Common myeloid progenitor, CD34-positive (primary cell): ENCODE measurements around the gene GSC.

Source experiments
- CTCF ChIA-PET: fragments of 350-600 bp; sonication (Branson Sonifier 250); formaldehyde crosslinking; loops from one replicate; lab custom pipeline; 2021; ENCODE audit warnings: antibody characterized with exemption; lab: Charles Lee
- POLR2A ChIA-PET: fragments of 350-600 bp; sonication (Branson Sonifier 250); formaldehyde crosslinking; loops from one replicate; lab custom pipeline; 2021; ENCODE audit warnings: antibody characterized with exemption; lab: Charles Lee
- DNase-seq, 3 donors: peaks; one replicate each; pipeline versions ENCODE4 v3.0.0 to v3.0.0-alpha.2; 2013
- H3K27ac ChIP-seq, 2 experiments: 1 replicate in 1 of 2; 2 replicates in 1 of 2; pipeline ENCODE4 v1.7.0; 2013; ENCODE audit warnings: inconsistent platforms in 2 of 2, low read length in 2 of 2, mild to moderate bottlenecking in 2 of 2, low read depth in 1 of 2, moderate library complexity in 1 of 2; ENCODE audit not compliant: severe bottlenecking in 2 of 2, insufficient read depth in 1 of 2, poor library complexity in 1 of 2
- H3K27me3 ChIP-seq, 5 experiments: replicated peaks in 2 of 5; 1 replicate in 3 of 5; 2 replicates in 2 of 5; pipeline versions ENCODE4 v1.6.1 to v1.7.0; 2013; ENCODE audit warnings: low read length in 4 of 5, mild to moderate bottlenecking in 2 of 5, moderate library complexity in 2 of 5, inconsistent platforms in 1 of 5; ENCODE audit not compliant: insufficient read depth in 5 of 5, control insufficient read depth in 4 of 5
- H3K36me3 ChIP-seq, 4 experiments: 1 replicate in 2 of 4; 2 replicates in 2 of 4; pipeline versions ENCODE4 v1.6.1 to v1.7.0; 2013; ENCODE audit warnings: low read length in 3 of 4, control low read depth in 1 of 4, mild to moderate bottlenecking in 1 of 4; ENCODE audit not compliant: control insufficient read depth in 4 of 4, insufficient read depth in 4 of 4
- H3K4me1 ChIP-seq, 4 experiments: 1 replicate in 3 of 4; 2 replicates in 1 of 4; pipeline versions ENCODE4 v1.6.1 to v1.7.1; 2013; ENCODE audit warnings: low read length in 3 of 4, mild to moderate bottlenecking in 3 of 4, control low read depth in 1 of 4, inconsistent platforms in 1 of 4, moderate library complexity in 1 of 4; ENCODE audit not compliant: control insufficient read depth in 4 of 4, insufficient read depth in 4 of 4; ENCODE audit errors: control extremely low read depth in 1 of 4
- H3K4me3 ChIP-seq, 7 experiments: 1 replicate in 4 of 7; 2 replicates in 3 of 7; pipeline versions ENCODE4 v1.5.1 to v1.7.0; 2013; ENCODE audit warnings: mild to moderate bottlenecking in 7 of 7, low read length in 6 of 7, moderate library complexity in 6 of 7, inconsistent platforms in 2 of 7, low read depth in 2 of 7, control low read depth in 1 of 7; ENCODE audit not compliant: insufficient read depth in 4 of 7, control insufficient read depth in 1 of 7; ENCODE audit errors: extremely low read depth in 1 of 7
- H3K9me3 ChIP-seq, 5 experiments: 1 replicate in 4 of 5; 2 replicates in 1 of 5; pipeline versions ENCODE4 v1.6.1 to v1.7.1; 2013; ENCODE audit warnings: low read length in 4 of 5, mild to moderate bottlenecking in 2 of 5, inconsistent platforms in 1 of 5, low read depth in 1 of 5, moderate library complexity in 1 of 5; ENCODE audit not compliant: control insufficient read depth in 4 of 5, insufficient read depth in 2 of 5; ENCODE audit errors: control extremely low read depth in 1 of 5
- WGBS: methylation state at CpG from one replicate; pipeline ENCODE4 v1.1.5; 2013; ENCODE audit not compliant: insufficient coverage; 5-methylcytosine and 5-hydroxymethylcytosine counted together

Gene GSC

DNA sequence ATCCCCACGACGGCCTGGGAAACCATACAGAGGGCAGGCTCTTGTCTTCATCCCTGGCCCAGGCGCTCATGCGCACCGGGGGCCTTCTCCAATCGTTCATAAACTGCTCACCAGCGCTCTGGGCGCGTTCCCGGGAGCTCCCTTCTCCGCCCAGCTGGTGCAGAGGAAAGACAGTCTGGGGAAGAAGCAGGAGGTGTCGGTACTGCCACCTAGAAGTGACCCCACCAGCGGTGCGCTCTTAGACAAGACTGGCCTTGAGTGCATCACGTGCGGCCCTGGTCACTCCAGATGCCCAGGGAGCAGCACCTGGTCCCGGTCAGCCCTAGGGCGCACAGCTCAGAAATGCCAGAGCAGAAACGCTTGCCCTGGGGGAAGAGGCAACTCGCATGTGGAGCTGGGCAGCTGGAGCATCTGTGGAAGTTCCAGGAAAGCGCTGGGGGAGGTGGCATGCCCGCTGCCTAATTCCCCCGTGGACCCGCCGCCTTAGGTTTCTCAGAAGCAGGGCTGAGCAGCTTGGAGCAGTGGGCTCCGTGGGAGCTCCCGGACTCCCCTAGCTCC lies 2.5 kb downstream of the GSC start:
- Histone ChIP-seq H3K27me3 (peaks cover 20 to 100% (median 48%) of the 10 kb centered on the region in 5 experiments), H3K27ac (no peak overlapping the region), H3K36me3 (no peaks in the 10 kb centered on the region), H3K4me3 (no peak overlapping the region), H3K9me3 (peaks cover 0 to 2% (median 0%) of the 10 kb centered on the region in 5 experiments), H3K4me1 (peaks cover 0 to 26% (median 17%) of the 10 kb centered on the region in 4 experiments)
- POLR2A ChIA-PET: no interaction called here
- DNase-seq: no peak
- 8% methylated on average over 21 of the region's 27 CpGs for WGBS
- CTCF ChIA-PET: interaction anchor here (1.5 kb wide), 1 partner anchor 77 kb away, joined by 5 read pairs; no protein-coding TSS in a partner anchor

DNA sequence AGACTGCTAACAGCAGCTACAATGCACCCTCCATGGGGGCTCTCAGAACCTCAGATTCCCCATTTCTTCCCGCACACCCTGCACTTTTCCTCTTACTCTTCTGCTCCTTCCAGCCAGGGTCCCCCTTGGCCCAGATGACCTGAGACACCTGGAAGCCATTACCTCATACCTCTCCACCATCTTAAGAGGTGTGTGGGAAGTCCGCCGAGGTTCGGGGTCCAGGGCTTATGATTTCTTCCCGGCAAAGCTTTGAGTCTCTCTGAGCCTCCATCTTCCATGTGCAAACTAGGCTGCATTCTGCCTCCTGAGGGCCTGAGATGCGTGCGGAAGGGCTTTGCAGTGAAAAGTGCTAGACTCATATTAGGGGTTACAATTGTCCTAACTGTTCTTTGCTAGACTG lies 5.3 kb downstream of the GSC start:
- Histone ChIP-seq H3K4me1 (peaks cover 0 to 15% (median 14%) of the 10 kb centered on the region in 4 experiments), H3K9me3 (no peaks in the 10 kb centered on the region), H3K27ac (no peak overlapping the region), H3K36me3 (no peaks in the 10 kb centered on the region), H3K4me3 (no peak overlapping the region), H3K27me3 (peaks cover 20 to 99% (median 31%) of the 10 kb centered on the region in 5 experiments)
- ChIA-PET CTCF (interaction anchor here (1.3 kb wide), 1 partner anchor 12 kb away, joined by 5 read pairs; no protein-coding TSS in a partner anchor), POLR2A (no interaction called here)
- no peak for DNase-seq
- 40% methylated on average over 7 of the region's 7 CpGs for WGBS

DNA sequence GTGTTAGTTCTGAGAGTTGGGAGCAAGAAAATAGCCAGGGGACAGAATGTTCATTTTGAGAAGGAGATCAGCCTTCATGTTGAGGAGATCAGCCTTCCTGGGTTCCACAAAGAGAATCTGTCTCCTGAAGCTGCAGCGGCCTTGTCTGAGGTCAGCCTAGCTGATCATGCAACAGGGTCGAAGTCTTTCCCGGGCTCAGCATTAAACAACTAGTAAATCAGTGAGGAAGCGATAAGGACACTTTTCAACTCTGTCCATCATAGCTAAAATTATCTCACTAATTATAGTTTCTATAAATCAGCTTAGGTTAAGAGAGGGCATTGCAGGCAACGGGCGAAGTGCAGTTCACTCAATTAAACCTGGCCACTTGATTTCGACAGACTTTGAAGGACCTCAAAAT lies 7.5 kb downstream of the GSC start:
- ChIA-PET POLR2A (no interaction called here), CTCF (interaction anchor here (0.9 to 1.7 kb wide), 3 partner anchors 10 to 14 kb away, joined by 3 to 8 read pairs (median 3); no protein-coding TSS in a partner anchor)
- Histone ChIP-seq H3K27me3 (peaks cover 20 to 89% (median 31%) of the 10 kb centered on the region in 5 experiments), H3K4me1 (no peaks in the 10 kb centered on the region), H3K4me3 (no peak overlapping the region), H3K9me3 (no peaks in the 10 kb centered on the region), H3K27ac (no peak overlapping the region), H3K36me3 (no peaks in the 10 kb centered on the region)
- 73% methylated on average over 5 of the region's 7 CpGs for WGBS
- DNase-seq: no peak

DNA sequence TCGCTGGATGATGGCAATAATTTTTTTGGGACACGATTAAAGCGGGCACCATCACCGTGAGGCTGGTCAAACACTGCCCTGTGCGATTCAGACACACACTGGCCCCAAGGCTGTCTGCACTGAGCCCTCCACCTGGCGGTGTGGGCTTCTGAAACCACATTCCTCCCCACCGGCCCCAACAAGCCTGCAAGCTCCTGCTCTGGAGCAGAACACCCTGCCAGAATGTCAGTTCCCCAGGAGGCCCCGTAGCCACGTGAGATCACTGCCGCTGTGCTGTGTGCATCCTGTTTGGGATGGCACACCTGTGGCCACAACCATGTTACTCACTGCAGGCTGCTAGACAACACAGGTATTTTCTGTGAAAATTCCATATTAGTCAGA lies 7.9 kb downstream of the GSC start:
- Histone ChIP-seq H3K27me3 (peaks cover 18 to 87% (median 30%) of the 10 kb centered on the region in 5 experiments), H3K4me1 (no peaks in the 10 kb centered on the region), H3K27ac (no peak overlapping the region), H3K9me3 (no peaks in the 10 kb centered on the region), H3K4me3 (no peak overlapping the region), H3K36me3 (no peaks in the 10 kb centered on the region)
- DNase-seq: no peak
- ChIA-PET CTCF (interaction anchor here (1.1 to 1.7 kb wide), 2 partner anchors 12 to 13 kb away, joined by 3 to 8 read pairs; no protein-coding TSS in a partner anchor), POLR2A (no interaction called here)
- 67% methylated on average over 9 of the region's 10 CpGs for WGBS

DNA sequence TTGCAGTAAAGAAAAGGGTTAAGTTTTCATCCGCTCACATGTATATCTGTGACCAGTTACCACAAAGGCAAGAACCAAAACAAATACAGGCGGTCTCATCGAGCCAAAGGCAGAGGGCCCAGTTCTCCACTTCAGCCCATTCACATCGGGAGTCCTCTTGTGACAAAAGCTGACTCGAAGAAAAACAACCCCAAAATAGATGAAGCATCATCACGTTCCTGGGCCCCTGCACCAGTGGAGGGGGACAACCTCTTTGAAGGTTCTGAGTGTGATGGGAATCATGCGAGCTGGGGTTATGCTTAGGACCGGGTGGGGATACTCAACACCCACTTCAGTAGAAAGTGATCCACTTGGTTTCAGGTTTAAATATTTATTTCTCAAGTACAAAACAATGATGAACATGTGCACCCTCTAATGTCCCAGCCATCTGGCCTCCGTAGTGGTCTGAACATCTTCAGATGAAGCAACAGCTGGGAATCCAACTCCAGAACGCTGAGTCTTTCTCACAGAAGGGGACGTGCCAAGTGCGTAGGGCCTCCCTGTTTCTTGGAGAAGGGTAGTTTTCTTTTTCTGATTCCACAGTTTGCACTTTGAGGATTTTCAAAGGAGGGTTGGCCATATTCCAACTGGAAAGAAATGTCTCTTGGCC lies 8.4 kb downstream of the GSC start:
- CTCF ChIA-PET: no interaction called here
- 90% methylated on average over 5 of the region's 12 CpGs for WGBS

DNA sequence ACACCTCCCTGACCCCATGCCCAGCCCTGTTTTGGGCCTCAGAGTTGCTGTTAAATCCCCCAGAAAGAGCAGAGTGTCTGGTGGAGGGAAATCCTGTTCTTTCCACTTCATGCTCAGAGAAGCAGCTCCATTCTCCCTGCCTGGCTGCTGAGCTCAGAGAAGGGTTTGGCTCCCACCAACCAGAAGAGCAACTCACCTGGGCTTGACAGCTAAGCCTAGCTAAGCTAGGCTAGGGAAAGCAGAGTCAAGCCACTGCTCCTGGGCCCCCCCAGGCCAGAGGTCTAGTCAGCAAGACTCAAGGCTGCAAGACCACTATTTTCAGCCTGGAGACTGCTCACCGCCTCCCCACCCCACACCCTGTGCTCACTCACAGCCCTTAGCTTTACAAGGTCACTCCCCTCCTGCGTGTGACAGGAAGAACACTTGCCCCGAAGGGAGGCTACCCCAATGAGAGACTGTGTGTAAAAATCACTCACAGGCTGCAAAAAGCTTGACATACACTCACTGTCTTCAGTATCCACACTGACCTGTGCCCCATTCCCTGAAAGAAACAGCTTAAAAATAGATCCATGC lies 13.5 kb downstream of the GSC start:
- 31% methylated on average over 2 of the region's 3 CpGs for WGBS
- no peaks in the 10 kb centered on the region for H3K4me1 ChIP-seq
- no peaks in the 10 kb centered on the region for H3K9me3 ChIP-seq
- no peaks in the 10 kb centered on the region for H3K36me3 ChIP-seq
- ChIA-PET POLR2A (no interaction called here), CTCF (interaction anchor here (1.6 kb wide), 1 partner anchor 8 kb away, joined by 4 read pairs; no protein-coding TSS in a partner anchor)
- peaks cover 0 to 36% (median 8%) of the 10 kb centered on the region in 5 experiments for H3K27me3 ChIP-seq
- no peak overlapping the region for H3K4me3 ChIP-seq
- DNase-seq: no peak
- H3K27ac ChIP-seq: no peak overlapping the region

More for the DNA sequence above, 8.4 kb downstream of the GSC start:
- DNase-seq: no peak
- Histone ChIP-seq H3K4me3 (no peak overlapping the region), H3K27ac (no peak overlapping the region), H3K27me3 (peaks cover 14 to 82% (median 28%) of the 10 kb centered on the region in 5 experiments), H3K36me3 (no peaks in the 10 kb centered on the region), H3K9me3 (no peaks in the 10 kb centered on the region), H3K4me1 (no peaks in the 10 kb centered on the region)
- POLR2A ChIA-PET: no interaction called here
